HG03378 (cell line): ENCODE results near the gene FCGBP.
"Not testable (repeated sequence)": the region's sequence is repeated elsewhere in the genome, so short reads cannot be mapped to it uniquely, and the experiment has no call there.

Experiments used
- ATAC-seq: cut with Tn5 transposase; IDR thresholded peaks from one replicate; pipeline ENCODE4 v1.9.1; 2021; ENCODE audit warnings: mild to moderate bottlenecking, moderate library complexity; ENCODE audit not compliant: unreplicated experiment

Gene FCGBP

DNA sequence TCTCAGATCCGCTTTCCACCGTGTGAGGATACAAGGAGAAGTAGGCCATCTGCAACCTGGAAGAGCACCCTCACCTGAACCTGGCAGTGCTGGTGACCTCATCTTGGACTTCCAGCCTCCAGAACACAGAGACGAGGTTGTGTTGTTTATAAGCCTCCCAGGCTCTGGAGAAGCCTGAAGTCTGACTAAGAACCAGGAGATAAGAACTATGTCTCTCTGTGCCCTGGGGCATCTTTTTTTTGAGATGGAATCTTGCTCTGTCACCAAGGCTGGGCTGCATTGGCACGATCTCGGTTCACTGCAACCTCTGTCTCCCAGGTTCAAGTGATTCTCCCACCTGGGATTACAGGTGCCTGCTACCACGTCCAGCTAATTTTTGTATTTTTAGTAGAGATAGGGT is 14.5 kb downstream of the FCGBP start:
- ATAC-seq, result no peak

DNA sequence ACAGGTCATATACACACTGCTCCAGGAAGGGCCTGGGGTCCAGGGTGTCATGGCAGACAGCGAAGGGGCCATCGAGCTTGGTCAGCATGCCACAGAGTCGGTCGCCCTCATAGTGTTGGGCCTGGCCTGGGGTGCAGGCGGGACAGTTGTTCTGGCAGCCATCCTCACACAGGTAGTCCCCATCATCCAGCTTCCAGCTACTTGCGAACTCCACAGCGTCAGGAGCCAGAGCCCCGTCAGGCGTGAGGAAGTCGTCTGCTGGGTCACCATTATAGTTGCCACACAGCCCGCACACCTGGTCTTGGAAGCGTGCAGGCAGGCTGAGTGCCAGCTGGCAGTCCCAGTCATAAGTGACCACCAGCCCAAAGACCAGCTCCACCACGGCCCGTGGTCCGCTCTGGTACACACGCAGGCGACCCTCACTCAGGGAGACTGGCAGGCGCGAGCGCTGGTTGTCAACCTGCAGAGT is 16.2 kb downstream of the FCGBP start:
- no peak for ATAC-seq

DNA sequence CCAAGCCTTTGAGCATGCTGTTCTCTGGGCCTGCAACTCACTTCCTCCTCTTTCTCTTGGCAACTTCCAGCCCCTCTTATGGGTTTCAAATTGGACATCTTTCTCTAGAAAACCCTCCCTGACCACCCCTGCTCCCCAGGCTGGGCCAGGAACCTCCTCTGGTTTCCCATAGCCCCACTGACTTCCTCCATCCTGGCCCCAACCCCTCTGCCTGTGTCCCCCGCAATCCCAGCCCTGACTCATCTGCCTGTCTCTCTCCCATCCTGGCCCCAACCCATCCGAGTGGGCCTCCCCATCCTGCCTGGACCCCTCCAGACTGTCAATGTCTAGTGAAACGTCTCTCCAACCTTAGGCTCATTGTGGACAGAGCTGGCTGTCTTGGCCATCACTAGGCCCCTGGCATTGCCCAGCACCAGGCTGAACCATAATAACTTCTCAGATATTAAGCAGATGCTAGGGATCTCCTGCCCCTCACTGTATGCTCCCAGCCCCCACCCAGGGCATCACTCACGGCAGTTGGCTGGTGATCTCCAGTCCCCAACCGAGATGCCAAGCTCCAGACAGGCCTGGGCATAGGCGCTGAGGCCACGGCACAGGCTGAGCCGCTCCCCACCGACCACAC is 16.8 kb downstream of the FCGBP start:
- ATAC-seq, result no peak

DNA sequence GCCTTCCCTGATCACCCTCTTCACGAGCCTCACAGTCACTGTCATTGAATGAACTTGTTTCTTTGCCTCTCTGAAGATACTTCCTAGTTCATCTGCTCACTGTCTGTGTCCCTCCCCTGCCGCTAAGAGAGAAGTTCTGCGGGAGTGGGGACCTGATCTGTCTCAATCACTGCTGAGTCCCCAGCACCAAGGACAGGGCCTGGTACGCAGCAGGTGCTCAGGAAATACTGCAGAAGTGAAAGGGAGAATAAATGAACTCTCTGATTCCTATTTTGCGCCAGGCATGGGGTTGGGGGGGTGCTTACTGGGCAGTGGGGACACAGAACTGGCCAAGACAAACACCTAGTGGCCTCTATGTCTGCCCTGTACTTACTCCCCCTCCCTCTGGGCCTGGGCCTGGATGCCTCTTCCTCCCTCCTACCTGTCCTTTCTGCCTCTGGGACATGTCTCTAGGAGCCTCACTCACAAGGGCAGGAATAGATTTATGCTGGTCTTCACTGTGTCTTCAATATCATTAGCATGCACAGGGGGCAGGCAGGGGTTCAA is 17.5 kb downstream of the FCGBP start:
- ATAC-seq, result no peak

DNA sequence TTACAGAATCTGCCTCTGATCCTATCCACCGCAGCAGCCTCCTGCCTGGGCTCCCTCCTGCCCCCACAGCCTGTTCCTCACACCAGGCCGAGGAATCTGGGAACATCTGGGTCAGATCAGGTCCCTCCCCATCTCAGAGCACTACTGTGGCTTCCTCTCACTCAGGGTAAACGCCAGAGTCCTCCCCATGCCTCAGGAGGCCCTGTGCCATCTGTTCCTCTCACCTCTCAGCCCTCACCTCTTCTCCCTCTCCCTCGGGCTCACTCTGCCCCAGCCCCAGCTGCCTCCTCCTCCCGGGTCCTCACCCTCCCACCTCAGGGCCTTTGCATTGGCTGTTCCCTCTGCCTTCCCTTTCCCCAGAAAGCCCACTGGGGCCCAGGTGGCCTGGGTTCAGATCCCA is 18.2 kb downstream of the FCGBP start:
- no peak for ATAC-seq

DNA sequence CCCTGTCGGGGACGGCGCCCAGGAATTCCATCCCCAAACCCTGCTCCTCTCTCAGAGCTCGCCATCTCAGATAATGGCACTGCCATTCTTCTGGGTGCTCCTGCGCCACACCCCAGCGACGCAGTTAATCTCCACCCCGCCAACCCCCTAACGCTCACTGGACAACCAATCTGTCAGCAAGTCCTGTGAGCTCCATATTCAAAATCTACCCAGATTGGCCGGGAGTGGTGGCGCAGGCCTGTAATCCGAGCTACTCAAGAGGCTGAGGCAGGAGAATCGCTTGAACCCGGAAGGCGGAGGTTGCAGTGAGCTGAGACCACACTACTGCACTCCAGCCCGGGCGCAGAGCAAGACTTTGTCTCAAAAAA is 18.6 kb downstream of the FCGBP start:
- ATAC-seq, result no peak

DNA sequence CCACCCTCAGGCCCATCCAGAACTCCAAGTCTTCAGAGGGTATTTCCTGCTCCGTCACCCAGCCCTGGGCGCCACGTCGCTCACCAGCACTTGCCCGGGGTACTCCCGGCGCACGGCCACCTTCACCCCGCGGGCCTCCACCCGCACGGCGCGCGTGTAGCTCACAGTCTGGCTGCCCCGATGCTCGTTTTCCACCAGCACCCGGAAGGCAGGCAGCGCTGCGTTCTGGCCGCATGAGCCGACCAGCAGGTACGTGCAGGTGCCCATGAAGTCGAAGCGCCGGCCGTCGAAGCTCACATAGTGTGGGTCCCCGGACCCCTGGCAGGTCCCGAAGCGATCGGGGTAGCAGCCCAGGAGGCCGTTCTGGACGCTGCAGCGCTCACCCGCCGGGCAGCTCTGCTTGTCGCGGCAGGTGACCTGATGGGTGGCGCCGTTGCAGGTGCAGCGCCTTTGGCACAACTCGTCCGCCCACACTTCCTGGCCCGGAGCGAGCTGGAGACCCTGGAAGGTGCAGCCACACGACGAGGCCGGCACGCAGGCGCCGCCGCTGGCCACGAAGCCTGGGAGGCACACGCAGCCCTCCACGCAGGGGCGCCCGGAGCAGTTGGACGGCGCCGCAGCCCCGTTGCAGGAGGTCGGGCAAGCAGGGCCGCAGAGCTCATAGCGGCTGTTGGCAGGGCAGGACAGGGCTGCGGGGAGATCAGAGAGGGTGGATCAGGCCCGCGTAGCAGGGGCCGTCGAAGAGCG is 19.2 kb downstream of the FCGBP start:
- ATAC-seq, result no peak

DNA sequence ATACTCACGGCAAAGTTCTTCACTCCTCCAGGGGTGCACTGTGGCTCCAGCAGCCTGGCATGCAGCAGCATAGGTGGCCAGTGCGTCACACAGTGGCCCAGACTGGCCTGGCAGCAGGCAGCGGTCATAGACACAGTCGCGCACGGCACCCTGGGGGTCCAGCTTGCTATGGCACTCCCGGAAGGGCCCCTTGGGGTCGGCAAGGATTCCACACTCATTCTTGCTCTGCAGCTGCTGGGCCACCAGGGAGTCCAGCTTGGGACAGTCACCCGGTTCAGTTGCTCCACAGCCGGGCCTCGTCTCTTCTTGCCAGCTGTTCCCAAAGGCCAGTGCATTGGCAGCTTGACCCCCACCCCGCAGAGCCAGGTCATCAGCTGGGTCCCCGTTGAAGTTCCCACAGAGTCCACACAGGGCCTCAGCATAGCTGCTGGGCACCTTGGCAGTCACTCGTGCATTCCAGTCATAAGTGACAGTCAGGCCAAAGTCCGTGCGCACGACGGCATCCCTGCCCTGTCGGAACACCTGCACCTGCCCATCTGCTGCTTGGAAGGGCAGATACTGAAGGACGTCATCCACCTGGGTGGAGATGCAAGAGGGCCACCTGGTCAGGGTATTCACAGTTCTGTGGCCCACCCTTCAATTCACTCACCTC is 20.6 kb downstream of the FCGBP start:
- no peak for ATAC-seq

DNA sequence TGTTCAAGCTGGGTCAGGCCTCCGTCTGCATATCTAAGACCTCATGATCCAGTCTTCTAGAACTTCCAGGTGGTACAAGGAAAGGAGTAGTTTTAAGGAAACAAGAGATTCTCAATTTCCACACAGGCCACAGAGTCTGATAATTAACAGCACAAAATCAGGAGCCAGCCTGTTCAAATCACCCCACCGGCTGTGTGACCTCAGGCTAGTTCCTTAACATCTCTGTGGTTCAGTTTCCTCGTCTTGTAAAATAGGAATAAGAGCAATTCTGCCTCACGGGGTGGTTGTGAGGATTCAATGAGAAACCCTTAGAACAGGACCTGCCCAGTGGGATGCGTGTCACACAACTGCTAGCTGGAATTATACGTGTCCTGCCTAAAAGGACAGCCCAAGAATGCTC is 25.6 kb downstream of the FCGBP start:
- no peak for ATAC-seq

DNA sequence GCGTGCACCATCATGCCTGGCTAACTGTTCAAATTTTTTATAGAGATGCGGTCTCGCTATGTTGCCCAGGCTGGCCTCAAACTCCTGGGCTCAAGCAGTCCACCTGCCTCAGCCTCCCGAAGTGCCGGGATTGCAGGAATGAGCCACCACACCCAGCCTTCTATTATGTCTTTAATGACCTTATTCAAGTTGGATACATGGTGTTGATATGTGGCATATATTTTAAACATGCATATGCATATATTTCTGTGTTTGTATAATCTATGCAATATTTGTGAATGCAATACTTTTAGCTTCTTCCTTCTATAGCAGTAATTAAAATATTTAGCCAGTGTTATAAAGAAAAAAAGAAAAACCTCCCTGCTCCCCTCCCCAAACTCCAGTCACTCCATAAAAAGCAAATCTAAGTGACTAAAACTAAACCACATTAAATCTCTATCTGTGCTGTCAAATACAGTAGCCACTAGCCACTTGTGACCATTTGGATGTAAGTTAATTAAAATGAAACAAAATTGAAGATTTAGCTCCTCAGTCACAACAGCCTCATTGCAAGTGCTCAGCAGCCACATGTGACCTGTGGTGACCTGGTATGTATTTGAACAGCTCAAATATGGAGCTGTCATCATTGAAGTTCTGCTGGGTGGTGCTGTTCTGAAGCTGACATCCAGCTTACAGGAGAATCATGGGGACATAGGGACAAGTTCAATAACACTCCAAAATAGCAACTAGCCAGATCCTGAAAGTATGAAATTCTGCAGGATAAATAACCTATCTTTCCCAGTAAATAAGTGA is 27.4 kb downstream of the FCGBP start:
- ATAC-seq, result no peak

DNA sequence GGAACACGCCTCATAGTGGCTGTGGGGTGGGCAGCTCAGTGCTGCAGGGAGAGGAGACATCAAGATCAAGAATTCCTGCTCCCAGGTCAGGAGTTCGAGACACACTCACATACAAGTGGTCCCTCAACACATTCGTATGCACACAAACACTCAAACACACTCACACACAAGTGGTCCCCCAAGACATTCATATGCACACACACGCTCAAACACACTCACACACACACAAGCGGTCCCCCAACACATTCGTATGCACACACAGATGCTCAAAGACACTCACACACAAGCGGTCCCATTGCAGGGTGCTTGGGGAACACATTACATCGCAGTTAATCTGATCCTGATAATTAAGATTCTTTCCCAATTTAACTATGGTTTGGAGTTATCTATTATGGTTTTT is 28.2 kb downstream of the FCGBP start:
- no peak for ATAC-seq

DNA sequence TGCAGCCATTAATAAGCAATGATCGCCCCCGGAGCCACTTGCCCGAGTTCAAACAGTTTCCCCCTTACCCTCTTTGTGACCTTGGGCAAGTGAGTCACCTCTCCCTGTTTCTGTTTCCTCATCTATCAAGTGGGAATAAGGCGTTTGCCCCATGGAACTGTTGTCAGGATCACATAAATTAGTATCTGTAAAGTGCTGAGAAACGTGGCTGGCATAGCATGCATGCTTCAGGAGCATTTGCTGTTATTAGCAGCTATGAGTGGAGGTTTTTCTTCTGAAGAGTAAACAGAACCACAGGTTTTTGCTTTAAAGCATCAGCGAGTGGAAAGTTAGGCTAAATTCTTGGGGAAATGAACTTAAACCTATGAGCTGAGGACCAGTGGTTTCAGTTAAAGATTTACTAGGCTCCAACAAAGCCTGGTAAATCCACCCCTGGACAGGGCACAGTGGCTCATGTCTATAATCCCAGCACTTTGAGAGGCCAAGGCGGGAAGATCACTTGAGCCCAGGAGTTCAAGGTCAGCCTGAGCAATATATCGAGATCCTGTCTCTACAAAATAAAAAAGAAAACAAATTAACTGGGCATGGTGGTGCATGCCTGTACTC is 30.8 kb downstream of the FCGBP start:
- not testable (repeated sequence) for ATAC-seq

DNA sequence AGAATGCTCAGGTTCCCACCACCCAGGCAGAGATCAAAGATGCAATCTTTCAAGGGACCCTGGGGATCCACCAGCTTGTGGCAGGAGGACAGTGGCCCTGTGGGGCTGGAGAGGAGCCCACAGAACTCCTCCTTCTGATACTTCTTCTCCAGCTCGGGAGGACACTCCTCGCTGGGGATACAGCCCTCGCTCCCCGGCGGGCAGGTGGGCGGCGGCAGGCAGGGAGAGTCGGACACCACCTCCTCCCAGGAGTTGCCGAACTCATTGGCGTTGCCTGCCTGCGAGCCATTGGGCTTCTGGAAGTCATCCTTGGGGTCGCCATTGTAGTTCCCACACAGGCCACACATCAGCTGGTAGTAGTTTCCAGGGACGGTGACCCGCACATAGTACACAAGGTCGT is 32.1 kb downstream of the FCGBP start:
- not testable (repeated sequence) for ATAC-seq

DNA sequence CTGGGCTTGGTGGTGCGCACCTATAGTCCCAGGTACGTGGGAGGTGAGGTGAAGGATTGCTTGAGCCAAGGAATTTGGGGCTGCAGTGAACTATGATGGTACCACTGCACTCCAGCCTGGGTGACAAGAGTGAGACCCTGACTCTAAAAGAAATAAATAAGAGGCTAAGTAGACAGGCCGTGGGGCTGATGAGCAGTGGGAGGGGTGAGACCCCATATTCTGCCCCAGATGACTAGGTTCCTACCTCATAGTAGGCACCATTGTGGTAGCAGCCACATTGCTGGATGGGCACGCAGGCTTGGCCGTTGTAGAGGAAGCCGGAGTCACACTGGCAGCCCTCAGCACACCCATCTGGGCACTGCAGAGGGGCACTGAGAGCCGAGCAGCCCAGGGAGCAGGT is 32.8 kb downstream of the FCGBP start:
- ATAC-seq, result not testable (repeated sequence)

DNA sequence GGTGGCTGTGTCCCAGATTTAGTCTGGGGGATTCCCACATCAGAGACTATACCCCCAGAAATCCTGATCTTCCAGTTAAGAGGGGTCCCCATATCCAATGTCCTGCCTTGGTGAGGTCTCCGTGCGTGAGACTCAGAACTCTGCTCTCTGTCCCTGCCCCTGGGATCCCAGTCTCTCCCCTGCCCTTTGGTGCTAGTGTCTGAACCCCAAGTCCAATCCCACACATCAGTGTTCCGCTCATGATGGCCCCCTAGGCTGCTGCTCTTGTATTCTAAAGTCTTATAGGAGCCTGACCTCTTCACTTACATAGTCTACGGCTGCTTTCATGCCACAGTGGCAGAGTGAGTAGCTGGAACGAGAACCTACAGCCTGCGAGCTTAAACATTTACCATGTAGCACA is 35.6 kb downstream of the FCGBP start:
- ATAC-seq, result not testable (repeated sequence)

DNA sequence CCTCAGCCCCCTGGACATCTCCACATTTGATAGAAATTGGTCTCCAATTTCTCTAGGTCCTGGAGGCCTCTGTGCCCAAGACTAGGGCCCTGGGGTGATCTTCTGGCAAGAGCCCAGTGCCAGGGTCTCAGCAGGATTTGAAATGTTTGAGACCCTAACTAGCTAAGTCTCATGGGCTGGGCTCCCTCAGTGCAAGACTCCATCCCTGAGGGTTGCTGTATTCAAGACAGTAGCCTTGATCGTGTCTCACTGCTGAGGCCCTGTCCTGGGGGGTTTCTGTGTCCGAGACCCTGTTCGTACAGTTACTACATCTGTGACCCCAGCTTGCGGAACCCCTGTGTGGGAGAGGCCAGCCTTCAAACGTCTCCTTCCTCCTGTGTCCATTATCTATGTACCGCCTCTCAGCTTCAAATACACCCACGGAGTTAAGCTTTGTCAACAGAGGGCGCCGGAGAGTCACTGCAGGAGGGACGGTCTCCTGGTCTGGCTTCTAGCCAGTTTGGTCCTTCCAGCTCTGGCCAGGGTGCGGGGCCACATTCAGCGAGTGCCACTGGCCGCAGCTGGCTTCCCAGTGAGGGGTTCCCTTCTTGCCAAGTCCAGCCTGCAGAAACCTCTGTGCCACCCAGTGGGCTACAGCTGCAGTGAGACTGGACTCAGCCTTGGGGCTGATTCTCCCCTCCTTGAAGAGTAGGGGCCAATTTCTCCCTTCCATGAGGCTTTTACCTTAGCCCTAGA is 36.8 kb downstream of the FCGBP start:
- ATAC-seq, result not testable (repeated sequence)

DNA sequence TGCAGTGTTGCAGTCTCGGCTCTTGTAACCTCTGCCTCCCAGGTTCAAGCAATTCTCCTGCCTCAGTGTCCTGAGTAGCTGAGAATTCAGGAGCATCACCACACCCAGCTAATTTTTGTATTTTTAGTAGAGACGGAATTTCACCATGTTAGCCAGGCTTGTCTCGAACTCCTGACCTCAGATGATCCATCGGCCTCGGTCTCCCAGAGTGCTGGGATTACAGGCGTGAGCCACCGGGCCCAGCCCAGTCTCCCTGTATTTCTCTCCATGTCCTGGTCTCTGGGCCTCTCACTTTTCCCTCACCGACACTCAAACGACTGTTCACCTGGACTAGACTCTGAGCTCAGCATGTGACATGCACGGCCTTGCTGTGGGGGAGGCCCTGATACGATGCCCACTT is 39.3 kb downstream of the FCGBP start:
- ATAC-seq, result not testable (repeated sequence)

DNA sequence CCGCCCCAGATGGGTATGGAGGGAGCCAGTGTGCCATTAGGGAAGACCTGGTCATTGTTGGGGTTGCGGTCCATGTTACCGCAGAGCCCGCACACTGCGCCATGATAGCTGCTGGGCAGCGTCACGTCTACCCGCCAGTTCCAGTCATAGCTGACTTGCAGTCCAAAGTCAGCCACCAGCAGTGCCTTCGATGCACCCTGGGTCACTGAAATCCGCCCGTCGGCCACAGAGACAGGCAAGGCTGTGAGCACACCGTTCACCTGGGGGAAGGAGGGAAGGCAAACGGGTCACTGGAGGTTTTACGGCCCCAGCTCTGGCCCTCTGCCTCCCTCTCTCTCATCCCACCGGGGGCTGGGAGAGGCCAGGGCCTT is 40.2 kb downstream of the FCGBP start:
- not testable (repeated sequence) for ATAC-seq

DNA sequence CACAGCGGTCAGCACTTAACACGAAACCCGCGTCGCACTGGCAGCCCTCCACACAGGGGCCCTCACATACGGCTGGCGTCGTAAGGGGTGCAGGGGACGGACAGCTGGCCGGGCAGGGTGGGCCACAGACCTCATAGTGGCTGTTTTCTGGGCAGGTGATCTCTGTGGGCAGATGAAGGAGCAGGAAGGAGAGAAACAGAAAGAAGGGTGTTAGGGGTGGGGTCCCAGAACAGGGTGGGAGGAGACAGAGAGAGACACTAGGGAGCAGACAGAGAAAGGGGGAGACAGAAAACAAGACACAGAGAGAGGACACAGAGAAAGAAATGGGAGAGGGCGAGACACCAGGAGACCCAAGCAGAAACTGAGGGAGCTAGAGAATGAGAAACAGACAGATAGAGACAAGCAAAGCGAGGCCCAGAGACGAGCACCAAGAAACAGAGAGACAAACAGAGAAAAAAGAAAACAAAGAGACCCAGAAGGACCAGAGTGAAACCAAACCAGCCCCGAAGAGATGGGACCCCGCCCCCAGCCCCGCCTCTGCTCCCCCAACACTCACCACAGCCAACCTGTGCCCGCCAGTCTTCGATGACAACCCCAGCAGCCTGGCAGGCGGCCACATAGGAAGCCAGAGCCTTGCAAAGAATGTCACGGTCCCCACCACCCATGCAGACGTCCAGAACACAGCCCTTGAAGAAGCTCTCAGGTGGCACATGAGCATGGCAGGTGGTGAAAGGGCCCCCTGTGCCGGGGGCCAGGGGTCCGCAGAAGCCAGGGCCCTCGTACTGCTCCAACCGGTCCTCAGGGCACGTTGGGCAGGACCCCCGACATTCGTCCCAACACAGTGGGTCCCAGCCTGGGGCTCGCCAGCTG is 40.8 kb downstream of the FCGBP start:
- ATAC-seq, result not testable (repeated sequence)
